Measurements from ENCODE around the gene RXRA. TPM values are rescaled to one million over a fixed set of nuclear protein-coding genes. Genes with fewer than 3 reads are reported as not detected.

RXRA gene
- total RNA-seq, 2 donors from 2014 or later, result 34.5 to 50.8 TPM

DNA sequence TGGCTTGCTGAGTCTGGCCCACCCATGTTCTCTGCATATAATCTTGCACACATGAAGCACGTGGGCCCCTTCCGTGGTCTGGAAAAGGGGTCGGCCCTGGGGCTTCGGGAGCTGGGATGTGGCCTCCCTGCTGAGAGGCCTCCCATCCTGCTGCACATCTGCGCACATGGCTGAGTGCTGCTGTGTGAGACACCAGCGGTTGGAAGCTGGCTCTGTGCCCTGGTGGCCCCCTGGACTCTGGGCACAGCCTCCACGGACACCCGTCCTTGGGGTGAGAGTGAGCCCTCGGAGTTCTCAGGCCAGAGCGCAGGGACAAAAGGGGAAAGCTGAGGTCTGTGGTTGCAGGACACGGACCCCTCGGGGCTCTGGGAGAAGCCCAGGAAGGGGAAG lies 115.8 kb downstream of the RXRA start:
- H3K4me1 ChIP-seq, result peaks cover 0 to 47% of the 10 kb centered on the region in 2 donors
- H3K4me3 ChIP-seq, result no peak overlapping the region
- DNase-seq (ENCODE audit: low spot score), result no peak
- no peak overlapping the region for H3K27ac ChIP-seq
- H3K36me3 ChIP-seq, result no peaks in the 10 kb centered on the region
- no peaks in the 10 kb centered on the region for H3K27me3 ChIP-seq
- TF ChIP-seq, protein P1, sequence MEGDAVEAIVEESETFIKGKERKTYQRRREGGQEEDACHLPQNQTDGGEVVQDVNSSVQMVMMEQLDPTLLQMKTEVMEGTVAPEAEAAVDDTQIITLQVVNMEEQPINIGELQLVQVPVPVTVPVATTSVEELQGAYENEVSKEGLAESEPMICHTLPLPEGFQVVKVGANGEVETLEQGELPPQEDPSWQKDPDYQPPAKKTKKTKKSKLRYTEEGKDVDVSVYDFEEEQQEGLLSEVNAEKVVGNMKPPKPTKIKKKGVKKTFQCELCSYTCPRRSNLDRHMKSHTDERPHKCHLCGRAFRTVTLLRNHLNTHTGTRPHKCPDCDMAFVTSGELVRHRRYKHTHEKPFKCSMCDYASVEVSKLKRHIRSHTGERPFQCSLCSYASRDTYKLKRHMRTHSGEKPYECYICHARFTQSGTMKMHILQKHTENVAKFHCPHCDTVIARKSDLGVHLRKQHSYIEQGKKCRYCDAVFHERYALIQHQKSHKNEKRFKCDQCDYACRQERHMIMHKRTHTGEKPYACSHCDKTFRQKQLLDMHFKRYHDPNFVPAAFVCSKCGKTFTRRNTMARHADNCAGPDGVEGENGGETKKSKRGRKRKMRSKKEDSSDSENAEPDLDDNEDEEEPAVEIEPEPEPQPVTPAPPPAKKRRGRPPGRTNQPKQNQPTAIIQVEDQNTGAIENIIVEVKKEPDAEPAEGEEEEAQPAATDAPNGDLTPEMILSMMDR (IDR thresholded peaks at IDR 0.05), result no peak
- no peaks in the 10 kb centered on the region for H3K9me3 ChIP-seq

DNA sequence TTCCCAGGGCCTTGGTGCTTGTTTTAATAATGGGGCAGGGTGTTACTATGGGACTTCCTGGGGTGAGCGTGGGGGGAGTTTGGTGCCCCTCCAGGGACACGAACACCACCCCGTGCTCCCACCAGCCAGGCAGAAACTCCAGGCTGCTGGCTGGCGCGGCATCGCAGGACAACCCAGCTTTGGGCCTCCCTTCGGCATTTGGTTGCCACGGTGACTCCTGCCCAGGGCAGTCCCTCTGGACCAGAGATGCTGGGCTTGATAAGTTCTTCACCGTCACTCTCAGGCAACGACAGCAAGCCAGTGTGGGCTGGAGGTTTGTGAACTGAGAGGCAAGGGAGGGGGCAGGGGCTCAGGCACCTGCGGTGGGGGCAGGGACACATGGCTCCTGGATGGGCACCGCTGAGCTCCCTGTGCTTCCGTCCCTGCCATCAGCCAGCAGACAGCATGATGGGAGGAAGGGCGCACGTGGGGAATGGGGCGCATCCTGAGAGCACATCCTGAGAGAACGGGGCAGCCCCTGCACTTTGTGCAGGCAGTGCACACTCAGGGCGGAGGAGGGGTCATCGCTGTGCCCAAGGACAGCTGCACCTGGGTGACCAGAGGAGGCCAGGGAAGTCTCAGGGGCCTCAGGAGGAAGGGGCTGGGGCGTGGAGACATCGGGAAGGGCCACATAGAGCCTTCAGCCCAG lies 116.4 kb downstream of the RXRA start:
- H3K4me1 ChIP-seq, result peaks cover 0 to 41% of the 10 kb centered on the region in 2 donors
- no peaks in the 10 kb centered on the region for H3K27me3 ChIP-seq
- no peaks in the 10 kb centered on the region for H3K9me3 ChIP-seq
- TF ChIP-seq, protein P1 (IDR thresholded peaks at IDR 0.05), result no peak
- no peak overlapping the region for H3K4me3 ChIP-seq
- no peak overlapping the region for H3K27ac ChIP-seq
- no peaks in the 10 kb centered on the region for H3K36me3 ChIP-seq
- no peak for DNase-seq (ENCODE audit: low spot score)

DNA sequence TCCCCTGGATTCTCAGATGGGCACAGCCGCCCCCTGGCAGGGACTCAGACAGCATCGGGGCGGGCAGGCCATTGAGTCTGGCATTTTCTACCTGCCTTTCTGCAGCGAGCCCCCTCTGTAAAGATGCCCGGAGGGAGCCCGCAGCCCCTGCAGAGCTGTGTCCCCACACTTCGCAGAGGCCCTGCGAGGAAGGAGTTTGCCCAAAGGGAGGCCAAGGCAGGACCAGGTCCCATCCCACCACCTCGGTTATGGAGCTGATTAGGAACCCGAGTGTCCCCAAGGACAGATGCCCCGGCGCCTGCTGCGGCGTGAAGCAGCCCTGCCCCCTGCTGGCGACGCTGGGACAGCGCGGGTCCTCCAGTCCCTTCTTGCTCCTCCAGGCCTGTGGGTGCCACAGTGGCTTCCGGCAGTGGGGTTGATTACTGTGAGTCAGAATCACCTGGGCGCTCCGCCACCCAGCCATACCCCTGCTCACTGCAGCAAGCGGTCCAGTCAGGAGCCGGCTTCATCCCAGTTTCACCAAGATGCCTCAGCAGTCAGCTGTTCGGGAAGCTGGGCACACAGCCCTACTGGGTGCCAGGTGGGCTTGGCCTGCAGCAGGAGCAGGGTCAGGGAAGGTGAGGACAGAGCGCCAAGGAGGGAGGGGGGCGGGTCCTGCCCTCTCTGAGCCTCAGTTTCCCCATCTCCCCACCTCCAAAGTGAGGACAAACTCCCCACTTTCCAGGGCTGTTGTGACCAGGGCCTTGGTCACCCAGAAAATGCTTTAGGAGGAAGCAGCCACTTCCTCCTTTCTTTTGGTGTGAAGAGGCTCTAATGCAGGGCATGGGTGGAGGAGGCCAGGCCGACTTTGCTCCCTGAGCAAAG lies 117.2 kb downstream of the RXRA start:
- no peaks in the 10 kb centered on the region for H3K27me3 ChIP-seq
- peaks cover 0 to 33% of the 10 kb centered on the region in 2 donors for H3K4me1 ChIP-seq
- no peak overlapping the region for H3K4me3 ChIP-seq
- TF ChIP-seq, protein P1 (IDR thresholded peaks at IDR 0.05), result peak; percentile 99 to 100
- DNase-seq (ENCODE audit: low spot score), result peak; percentile 87
- no peak overlapping the region for H3K27ac ChIP-seq
- no peaks in the 10 kb centered on the region for H3K9me3 ChIP-seq
- no peaks in the 10 kb centered on the region for H3K36me3 ChIP-seq

DNA sequence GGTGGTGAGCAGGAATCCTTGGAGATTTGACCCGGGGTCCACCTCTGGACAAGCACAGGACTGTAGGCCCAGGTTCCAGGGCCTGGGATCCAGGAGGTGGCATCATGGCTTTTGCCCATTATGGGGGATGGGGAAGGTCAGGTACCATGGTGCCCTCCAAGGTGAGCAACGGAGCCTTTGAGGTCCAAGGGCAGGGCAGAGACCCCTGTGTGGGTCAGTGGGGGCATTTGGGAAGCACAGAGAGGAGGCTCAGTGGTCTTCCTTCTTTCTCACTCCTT lies 117.7 kb downstream of the RXRA start:
- peaks cover 0 to 5% of the 10 kb centered on the region in 2 donors for H3K9me3 ChIP-seq
- H3K27me3 ChIP-seq, result no peaks in the 10 kb centered on the region
- no peak overlapping the region for H3K4me3 ChIP-seq
- H3K36me3 ChIP-seq, result no peaks in the 10 kb centered on the region
- TF ChIP-seq, protein P1 (IDR thresholded peaks at IDR 0.05), result no peak
- DNase-seq (ENCODE audit: low spot score), result no peak
- H3K27ac ChIP-seq, result no peak overlapping the region
- H3K4me1 ChIP-seq, result peaks cover 0 to 30% of the 10 kb centered on the region in 2 donors

DNA sequence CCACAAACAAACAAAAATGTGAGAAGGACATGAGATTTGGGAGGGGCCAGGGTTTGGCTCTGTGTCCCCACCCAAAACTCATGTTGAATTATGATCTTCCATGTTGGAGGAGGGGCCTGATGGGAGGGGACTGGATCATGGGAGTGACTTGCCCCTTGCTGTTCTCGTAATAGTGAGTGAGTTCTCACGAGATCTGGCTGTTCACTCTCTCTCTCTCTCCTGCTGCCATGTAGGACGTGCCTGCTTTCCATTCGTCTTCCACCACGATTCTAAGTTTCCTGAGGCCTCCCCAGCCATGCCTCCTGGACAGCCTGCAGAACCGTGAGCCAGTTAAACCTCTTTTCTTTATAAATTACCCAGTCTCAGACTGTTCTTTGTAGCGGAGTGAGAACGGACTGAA lies 118.7 kb downstream of the RXRA start:
- no peak overlapping the region for H3K27ac ChIP-seq
- no peaks in the 10 kb centered on the region for H3K36me3 ChIP-seq
- H3K4me1 ChIP-seq, result peaks cover 0 to 30% of the 10 kb centered on the region in 2 donors
- TF ChIP-seq, protein P1 (IDR thresholded peaks at IDR 0.05), result no peak
- H3K27me3 ChIP-seq, result no peaks in the 10 kb centered on the region
- peaks cover 0 to 8% of the 10 kb centered on the region in 2 donors for H3K9me3 ChIP-seq
- no peak for DNase-seq (ENCODE audit: low spot score)
- no peak overlapping the region for H3K4me3 ChIP-seq

Measured in right atrium auricular region (tissue), 2 donors.